PC-9 (cell line): ENCODE measurements around the gene USP13.

ENCODE experiments used
- EZH2 ChIP-seq: fragments of 200-600 bp; sonication (generic); IDR thresholded peaks from 2 replicates; pipeline ENCODE4 v1.8.0; 2017; ENCODE audit warnings: antibody characterized with exemption, low read depth
- TF ChIP-seq, protein P1 (sequence below): fragments of 200-600 bp; sonication (generic); conservative IDR thresholded peaks from 2 replicates; pipeline ENCODE4 v1.6.1; 2017; ENCODE audit warnings: mixed run types, antibody characterized with exemption, mild to moderate bottlenecking, moderate library complexity

DNA sequence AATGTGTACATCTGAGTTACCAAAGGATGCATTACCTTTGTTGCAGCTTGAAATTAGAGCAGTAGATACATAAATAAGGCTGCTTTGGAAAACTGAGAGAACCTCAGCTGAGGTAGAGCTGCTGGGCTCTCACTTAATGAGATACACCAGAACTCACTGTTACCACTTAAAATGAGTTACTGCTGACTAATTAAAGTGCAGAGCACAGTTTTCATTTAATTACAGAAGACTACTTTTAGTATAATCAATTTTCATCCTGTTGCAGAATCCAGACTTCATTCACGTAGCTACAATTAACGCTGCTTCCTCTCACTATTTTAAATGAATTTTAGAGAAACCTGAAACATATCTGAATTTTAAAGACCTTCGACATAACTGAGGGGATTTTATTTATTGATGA, 169.5 kb downstream of the USP13 start:
- TF ChIP-seq, protein P1, sequence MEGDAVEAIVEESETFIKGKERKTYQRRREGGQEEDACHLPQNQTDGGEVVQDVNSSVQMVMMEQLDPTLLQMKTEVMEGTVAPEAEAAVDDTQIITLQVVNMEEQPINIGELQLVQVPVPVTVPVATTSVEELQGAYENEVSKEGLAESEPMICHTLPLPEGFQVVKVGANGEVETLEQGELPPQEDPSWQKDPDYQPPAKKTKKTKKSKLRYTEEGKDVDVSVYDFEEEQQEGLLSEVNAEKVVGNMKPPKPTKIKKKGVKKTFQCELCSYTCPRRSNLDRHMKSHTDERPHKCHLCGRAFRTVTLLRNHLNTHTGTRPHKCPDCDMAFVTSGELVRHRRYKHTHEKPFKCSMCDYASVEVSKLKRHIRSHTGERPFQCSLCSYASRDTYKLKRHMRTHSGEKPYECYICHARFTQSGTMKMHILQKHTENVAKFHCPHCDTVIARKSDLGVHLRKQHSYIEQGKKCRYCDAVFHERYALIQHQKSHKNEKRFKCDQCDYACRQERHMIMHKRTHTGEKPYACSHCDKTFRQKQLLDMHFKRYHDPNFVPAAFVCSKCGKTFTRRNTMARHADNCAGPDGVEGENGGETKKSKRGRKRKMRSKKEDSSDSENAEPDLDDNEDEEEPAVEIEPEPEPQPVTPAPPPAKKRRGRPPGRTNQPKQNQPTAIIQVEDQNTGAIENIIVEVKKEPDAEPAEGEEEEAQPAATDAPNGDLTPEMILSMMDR = no peak
- no peak for TF ChIP-seq EZH2
